GM18511 (cell line): ENCODE results near the gene RAD51B.
A peak's percentile ranks its signal among the peaks of the same experiment; 100 is the strongest.
"Not testable (repeated sequence)": the region's sequence is repeated elsewhere in the genome, so short reads cannot be mapped to it uniquely, and the experiment has no call there.

Experiments used
- ATAC-seq: cut with Tn5 transposase; IDR thresholded peaks from one replicate; pipeline ENCODE4 v1.9.1; 2021; ENCODE audit warnings: mild to moderate bottlenecking, moderate library complexity; ENCODE audit not compliant: unreplicated experiment

The RAD51B gene

DNA sequence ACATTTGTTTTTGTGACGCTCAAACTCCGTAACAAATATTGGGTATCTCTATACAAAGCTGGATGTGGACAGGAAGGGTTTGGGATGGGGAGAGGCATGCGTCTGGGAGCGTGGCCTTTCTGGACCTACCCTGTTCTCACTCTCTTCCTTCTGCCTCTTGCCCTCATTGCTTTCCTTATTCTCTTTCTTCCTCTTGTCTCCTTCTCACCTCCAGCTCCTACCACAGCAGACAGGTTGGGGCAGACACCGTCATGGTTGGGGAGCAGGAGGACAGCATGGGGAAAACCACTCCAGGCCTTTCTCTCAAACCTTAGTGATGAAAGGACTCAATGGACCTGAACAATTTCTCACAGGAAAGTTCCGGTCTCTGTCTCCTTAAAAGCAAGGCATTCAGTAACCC lies 465.3 kb downstream of the RAD51B start:
- ATAC-seq: no peak

DNA sequence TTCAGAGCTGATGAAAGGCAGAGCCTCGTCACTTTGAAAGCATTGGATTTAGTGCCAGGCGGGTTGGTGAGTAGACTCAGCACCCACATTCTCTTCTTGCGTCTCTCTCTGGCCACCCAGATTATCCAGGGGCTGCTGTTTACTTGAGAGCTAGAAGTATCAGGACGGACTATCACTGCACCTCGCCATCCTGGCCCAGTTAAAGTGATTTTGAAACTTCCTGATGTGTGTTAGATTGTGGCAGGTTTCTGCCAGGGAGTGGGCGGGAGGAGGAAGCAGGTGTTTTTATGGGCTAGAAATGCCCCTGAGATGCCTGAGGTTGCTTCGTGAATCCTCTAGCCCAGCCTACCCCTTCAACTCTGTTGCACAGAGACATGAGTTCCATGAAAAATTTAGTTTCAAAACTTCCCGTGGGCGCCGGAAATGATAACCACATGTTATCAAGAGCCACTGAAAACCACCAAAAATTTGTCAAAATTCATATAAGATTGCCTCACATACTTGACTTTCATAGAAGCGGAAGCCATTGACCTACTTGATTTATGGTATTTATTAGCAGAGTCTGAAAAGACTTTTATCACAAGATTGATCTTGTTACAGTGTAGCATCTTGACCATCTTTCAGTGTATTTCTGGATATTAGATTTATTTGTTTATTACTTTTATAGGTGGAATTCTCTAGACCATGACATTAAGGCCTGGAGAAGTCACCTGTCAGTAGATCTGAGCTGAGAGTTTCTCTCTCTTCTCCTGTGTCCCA lies 466.0 kb downstream of the RAD51B start:
- ATAC-seq: no peak

DNA sequence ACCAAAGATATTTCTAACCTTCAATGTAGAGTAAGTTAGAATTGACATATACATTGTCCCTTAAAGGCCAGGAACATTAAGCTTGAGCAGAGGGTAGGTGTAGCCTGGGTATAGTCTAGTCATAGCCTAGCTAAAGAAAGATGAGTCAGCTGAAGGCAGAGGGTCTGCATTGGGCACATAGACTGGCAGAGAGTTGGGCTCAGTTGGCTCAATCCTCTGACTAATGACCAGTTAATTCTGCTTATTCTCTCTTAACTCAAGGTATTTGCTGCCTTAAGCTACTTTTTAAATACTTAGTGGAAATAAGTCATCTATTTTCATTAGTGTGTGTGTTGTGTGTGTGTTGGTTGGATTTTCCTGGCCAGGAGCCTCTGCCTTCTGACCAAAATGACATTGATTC lies 467.1 kb downstream of the RAD51B start:
- no peak for ATAC-seq

DNA sequence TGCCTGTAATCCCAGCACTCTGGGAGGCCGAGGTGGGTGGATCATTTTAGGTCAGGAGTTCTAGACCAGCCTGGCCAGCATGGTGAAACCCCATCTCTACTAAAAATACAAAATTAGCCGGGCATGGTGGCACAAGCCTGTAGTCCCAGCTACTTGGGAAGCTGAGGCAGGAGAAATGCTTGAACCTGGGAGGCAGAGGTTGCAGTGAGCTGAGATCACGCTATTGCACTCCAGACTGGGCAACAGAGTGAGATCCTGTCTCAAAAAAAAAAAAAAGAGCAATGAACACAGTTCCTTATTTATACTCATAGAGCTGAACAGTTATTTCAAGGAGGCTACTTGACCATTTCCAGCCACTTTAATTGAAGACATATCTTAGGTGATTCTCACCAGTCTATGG lies 469.9 kb downstream of the RAD51B start:
- not testable (repeated sequence) for ATAC-seq

DNA sequence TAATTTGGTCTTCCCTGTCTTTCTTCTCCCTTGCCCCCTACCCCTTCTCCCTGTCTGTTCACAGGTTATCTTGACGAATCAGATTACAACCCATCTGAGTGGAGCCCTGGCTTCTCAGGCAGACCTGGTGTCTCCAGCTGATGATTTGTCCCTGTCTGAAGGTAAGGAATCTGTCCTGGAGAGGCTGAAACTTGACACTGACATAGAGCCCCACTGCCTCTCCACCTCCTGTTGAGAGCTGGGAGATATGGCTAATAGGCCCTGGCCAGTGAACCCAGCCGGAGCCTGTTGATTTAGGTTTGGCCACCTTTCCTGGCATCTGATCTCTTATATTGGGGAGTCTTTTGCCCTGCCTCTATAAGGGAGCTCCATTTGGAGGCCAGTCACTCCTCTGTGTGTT lies 472.2 kb downstream of the RAD51B start:
- no peak for ATAC-seq

DNA sequence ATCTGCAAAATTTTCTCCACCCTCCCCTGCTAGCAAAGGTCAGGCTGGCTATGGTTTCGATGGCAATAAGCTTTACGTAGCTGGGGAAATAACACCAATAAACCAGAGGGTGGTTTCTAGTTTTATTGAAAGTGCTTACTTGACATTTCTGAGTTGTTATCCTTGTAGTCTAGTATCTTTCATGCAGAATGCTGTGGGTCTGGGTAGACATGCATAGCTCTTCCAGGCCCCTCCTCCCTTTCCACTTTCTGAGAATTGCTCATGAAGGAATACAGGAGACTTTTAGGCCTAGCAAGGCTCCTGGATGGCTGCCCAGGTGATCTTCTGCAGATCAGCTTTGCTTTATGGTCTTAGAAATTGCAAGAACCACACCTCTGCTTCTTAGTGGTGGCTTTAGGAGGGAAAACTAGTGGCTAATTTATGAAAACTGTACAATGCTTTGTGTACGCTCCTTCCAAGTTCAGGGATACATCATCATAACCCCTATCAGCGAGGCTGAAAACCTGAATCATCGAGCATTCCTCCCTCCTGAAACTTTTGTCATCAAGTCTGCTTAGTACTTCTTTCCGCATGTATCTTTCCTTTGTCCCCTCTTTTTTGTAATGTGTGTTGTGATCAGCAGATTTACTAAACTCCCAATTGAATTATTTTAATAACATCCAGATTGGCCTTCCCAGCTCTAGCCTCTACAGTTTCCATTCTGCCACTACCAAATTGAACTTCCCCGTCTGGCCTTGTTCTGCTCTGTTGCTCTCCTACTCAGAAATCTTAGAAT lies 473.0 kb downstream of the RAD51B start:
- no peak for ATAC-seq

DNA sequence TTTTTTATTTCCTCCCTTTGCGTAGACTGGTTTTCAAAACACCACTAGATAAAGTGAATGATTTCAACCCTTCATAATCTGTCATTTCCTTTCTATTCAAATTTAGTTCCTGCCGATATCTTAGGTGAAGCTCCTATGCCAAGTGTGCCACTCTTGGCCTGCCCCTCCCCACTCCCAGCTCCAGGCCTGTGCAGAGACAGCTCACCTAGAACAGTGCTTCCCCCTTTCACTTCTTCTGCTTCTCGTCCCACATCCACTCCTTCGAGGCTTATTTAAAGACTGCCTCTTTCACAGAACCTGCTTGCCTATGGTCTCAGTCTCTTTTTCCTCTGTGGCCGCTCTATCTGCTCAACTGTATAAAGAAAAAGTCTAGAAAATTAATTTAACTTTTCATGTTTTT lies 473.8 kb downstream of the RAD51B start:
- ATAC-seq: no peak

DNA sequence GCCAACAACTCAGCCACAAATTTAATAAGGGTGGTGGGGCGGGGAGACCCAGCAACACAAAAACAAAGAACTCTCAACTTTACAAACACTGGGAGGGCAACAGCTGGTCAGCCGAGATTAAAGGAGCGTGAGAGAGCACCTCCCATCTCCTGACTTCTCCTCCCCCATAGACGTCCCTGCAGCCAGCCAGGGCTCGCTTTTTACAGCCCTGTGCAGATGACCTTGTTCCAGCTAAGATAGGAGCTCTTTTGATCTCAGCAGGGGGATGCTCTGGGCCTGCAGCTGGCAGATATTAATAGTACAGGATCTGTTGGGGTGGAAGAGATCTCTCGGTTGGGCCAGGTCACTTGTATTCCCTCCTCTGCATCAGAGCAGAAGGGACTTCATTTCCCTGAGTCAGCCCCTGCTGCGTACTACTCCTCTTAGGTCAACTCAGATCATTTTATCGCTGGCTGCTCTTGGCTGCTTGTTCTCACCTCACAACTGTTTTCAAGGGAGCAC lies 475.8 kb downstream of the RAD51B start:
- ATAC-seq: no peak

DNA sequence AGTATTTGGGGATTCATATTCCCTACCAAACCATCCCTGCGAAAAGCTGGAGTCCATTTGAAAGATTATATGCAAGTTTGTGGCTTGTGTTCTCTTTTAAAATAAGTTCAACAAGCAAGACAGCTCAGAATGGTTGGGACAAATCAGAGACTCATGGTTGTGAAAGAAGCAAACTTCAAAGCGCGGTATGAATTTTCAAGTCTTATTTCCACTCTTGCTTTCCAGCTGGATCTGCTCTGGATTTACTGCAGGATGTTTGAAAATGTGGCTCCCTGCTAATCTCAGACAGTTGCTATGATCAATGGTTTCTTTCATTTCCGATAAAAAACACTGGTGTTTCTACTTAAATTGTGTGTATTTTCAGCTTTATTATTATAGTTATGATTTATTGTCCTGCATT lies 477.5 kb downstream of the RAD51B start:
- ATAC-seq: no peak

DNA sequence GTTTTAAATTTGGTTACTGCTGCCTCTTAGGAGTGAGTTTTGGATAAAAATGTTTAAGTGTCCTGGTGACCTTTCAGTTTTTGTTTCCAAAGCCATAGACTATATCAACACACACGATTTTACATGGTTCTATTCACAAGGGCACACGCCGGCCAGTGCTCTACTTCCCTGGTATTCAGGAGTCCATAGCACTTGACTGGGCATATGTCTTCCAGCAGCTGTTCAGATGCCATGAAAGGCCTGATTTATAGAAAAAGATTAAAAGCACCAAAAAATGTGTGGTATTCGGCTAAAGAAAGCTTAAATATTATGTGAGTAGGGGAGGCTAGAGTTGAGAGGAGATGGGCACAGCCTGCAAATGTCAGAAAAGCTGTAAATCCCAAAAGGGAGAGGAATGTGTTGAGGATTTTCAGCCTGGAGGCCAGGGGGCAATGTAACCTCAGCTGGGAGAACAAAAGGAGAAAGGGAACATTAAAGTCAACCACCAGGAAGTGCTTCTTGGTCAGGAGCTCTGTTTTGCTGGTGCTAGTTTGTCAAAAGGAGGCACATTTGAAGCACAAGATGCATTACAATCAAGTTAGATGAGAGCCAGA lies 478.4 kb downstream of the RAD51B start:
- no peak for ATAC-seq

DNA sequence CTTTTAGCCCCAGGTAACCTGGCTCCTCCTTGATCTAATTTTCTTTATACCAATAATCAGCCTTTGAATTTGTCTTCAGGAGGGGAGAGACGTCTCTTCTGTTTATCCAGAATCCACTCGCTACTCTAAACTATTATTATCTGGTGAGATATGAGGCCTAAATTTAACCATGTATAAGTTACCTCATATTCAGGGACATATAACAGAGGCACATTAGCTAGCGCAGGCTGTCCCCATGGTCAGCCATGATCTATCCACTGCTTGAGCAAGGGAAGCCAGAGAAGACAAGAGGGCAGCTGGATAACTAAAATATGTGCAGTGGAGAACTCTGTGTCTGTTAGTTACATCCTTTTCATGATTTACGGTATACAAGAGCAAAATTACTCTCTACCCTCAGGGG lies 481.0 kb downstream of the RAD51B start:
- ATAC-seq: no peak

DNA sequence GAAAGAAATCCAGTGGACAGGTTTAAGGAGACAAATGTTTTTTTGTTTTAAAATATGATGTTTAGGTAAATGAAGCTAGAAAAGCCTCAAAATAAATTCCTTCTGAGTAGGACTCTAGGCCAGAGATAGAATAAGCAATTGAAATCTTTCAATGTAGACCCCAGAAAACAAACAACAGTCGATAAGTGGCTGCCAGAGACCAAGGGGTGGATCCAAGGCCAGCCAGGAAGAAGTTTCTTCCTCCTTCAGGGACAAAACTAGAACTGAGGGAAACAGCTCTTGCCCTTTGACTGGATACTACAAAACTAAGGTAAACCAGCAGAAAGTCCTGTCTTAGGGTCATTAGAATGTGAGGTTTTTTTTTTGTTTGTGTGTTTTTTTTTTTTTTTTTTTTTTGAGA lies 481.6 kb downstream of the RAD51B start:
- no peak for ATAC-seq

DNA sequence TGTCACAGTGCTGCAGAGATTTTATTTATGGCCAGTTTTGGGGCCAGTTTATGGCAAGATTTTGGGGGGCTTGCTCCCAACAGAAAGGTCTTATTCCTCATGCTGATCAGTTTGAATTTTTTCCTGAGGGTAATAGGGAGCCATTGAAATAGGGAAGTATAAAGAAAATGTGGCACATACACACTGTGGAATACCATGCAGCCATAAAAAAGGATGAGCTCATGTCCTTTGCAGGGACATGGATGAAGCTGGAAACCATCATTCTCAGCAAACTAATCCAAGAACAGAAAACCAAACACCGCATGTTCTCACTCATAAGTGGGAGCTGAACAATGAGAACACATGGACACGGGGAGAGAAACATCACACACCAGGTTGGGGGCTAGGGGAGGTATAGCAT lies 483.4 kb downstream of the RAD51B start:
- ATAC-seq: not testable (repeated sequence)

DNA sequence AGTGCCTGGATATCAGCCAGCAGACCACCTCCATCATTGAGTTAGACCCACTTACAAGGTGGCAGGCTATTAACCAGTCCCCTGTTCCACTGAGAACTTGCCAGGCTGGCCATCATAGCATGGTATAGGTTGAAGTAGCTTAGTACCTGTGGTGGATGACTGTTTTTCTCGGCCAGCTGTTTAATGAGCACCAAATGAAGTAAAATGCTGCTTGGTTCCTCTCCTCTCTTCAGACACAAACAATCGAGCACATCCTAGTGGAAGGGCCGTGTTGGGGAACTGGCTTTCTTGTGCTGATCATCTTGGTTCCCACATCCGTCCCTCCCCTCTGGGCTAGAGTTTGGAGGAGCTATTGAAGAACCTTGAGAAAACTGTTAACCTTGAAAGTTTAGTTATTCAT lies 486.2 kb downstream of the RAD51B start:
- ATAC-seq: peak; percentile 44

DNA sequence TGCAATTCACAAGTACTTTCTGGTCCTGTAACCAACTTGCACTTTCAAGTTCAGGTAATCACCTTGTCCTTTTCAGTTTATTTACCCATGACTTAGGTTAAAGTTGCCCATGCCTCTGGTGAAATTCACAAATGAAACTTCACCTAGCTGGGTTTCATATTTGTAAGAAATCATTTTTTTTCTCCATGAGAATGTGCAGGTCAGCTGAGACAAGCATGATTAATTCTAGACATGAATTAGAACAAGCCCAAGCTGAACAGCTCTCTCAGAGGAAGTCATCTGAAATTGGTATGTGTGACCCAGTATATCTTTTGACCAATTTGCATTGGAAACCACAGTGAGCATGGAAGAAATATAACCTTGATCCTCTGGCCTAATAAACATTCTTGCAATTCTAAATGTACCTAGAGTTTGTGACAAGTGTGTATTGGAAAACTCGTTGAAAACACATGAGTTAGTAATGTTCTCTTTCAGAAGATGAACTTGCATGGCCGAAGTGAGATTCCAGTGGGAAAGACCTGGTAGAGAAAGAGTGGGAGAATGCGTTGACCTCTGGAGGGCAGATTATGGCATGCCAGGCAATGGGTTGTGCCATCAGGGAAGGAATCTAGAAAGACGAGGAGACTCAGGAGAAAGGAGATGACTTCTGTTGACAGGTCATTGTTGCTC lies 486.8 kb downstream of the RAD51B start:
- peak; percentile 85 for ATAC-seq

DNA sequence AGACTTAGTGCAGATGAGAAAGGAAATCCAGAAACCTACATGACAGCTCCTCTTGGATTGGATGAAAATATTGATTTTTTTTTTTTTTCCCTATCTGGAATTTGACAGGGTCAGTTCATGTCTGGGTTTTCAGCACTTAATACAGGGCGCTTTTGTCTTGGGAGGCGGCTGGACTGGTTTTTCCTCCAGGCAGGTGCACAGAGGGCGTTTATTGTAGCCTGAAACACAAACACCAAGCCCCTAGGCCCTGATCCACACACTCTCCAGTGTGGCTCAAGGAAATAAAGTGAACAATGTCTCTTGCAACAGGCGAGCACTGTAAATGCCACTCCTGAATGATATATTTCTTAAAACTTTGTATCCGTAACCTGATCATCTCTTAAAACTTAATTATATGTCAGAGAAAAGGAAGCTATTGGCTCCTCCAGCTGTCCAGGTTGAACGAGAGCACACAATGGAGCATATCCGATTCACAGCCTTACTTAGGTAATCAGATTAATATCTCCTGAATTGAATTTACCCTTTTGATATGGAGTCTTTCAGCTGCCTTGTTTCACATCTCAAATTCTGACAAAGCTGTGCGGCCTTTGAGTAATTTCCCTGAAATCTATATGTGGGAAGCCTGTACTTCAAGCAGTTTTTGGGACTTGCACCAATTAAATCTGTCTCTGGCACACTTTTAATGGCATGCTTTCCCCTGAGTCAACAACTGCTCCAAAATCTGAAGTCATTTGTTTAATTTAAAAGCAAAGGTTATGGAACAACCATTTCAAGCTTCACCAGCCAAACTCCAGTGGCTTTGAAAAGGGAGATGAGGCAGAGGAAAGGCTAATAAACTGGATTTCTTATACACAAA lies 487.6 kb downstream of the RAD51B start:
- no peak for ATAC-seq

DNA sequence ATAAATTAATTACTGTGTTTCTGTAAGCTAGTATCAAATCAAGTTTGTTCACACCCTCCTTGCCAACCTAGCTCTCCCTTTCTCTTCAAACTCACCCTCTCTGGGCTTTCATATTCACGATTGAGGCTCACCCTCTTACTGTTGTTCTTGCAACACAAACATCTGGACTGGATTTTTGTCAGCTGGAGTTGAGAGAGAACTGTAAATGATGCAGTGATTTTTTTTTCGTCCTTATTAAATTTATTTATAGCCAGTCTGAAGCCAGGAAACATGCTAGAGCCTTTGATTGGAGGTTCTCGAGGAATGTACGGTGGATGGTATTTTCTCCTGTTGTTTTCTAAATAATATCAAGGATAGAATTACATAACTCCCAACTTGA lies 488.2 kb downstream of the RAD51B start:
- no peak for ATAC-seq

DNA sequence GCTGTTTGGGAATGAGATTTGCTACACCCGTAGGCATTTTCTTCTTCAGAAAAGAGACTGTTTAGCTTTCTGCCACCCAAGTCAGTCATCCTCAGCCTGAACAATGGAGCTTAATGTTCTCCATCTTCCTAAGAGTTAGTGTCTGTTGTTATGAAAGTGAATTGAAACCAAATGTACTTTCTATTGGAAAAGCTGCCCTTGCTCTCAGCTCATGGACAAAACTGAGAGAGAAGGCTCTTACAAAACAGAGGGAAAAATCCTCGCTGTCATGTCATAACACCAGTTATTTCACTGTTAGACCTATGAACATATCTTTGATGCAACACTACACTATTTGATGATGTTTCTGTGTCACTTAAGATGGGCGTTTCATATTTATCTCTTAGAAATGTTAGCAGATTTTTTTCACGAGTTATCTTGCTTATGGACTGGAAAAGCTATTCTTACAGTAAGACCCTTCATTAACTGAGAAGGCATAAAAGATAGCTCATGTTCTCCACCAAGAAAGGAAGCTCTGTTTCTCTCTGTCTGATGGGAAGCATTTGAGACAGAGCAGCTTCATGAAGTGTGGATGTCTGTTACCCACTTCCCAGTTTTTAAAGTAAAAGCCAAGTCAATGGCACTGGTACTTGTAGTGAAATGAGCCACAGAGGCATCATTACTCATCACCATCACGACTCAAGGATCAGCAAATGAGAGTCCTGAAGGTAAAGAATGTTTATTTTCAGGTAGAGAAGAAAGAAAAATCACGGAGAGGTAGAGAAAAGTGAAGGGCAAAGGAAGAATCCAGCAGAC lies 489.3 kb downstream of the RAD51B start:
- no peak for ATAC-seq

DNA sequence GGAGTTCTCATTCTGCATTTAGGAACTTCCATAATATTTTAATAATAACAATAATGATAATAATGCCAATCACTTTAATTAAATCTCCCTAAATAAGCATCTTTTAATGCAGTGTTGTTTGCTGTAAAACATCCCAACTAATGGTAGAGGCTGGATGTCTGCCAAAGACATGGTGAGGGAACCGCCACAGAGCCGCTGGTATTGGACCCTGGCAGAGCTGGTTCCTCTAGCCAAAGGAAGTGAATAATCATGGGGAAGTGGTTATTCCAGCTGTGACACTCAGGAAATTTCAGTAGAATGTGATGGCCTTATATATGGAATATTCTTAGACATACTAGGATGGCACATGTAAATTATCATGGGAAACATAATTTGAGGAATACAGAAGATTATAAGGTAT lies 490.0 kb downstream of the RAD51B start:
- ATAC-seq: no peak

DNA sequence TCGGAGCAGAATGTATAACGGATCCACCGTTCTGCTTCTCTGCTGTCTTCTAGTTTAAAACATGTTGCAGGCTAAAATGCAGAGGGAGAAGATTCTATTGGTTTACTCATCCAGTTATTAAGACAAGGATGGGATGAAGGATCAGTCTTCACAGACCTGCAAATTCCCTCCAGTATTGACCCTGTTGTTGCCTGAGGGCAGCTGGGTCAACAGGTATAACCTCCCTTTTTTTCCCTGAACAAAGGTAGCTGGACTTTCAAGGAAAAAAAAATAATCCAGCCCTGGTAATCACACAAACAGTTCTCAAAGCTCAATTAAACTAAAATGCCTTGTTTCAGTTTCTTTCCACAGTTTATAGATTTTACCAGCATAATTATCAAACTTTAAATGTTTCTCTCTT lies 492.7 kb downstream of the RAD51B start:
- ATAC-seq: no peak
